ENCODE measurements around the gene KRT82.

- TF ChIP-seq CTCF (IDR thresholded peaks at IDR 0.05; ENCODE audit: poor library complexity), result no peak
- TF ChIP-seq EZH2 (IDR thresholded peaks at IDR 0.05; ENCODE audit: borderline replicate concordance), result no peak
- no peak for TF ChIP-seq EZH2phosphoT487 (IDR thresholded peaks at IDR 0.05; ENCODE audit: low read depth, severe bottlenecking, unreplicated experiment)
Measured at GRCh38 chr12:52401526-52401925, 4.6 kb downstream of the KRT82 start.

Measured in hepatocyte (in vitro differentiated cells).